ENCODE data around the gene RAB40C. TPM values are rescaled to one million over a fixed set of nuclear protein-coding genes. Genes with fewer than 3 reads are reported as not detected.

RAB40C gene
- polyA plus RNA-seq, 2 of the 4 experiments (the other 2 are of a cell fraction), result 4.4 to 9.7 TPM

DNA sequence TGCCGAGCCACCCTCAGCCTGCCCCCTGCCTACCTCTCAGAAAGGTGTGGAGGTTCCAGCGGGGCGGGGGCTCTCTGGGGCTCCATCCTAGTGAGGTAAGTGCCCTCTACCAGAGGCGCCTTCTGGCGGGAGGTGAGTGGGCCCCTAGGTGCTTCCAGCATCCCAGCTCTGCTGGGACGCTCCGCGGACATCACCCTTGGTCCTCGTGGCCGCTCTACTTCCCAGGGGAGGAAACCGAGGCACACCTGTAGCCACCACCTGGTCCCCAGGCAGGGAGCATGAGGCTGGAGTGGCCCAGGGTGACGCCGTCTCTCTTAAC, 53.1 kb downstream of the RAB40C start:
- TF ChIP-seq NFE2L2 (conservative IDR thresholded peaks at IDR 0.05; ENCODE audit: low read length) (no peak), ZC3H11A (IDR thresholded peaks at IDR 0.05) (no peak), POLR2AphosphoS2 (conservative IDR thresholded peaks at IDR 0.05; ENCODE audit: low read length) (no peak), SMC3 (IDR thresholded peaks at IDR 0.05) (no peak), POLR2A (IDR thresholded peaks at IDR 0.05; ENCODE audit: low read length) (no peak), PHF8 (IDR thresholded peaks at IDR 0.05; ENCODE audit: borderline replicate concordance, low read depth) (no peak), SREBF2 (IDR thresholded peaks at IDR 0.05) (no peak), TFCP2L1 (CRISPR knock-in tag; IDR thresholded peaks at IDR 0.05) (no peak)
- ATAC-seq (no peak), DNase-seq (ENCODE audit: low read depth in 1 of 2, low spot score in 1 of 2) (no peak), FAIRE-seq (no peak)
- ChIA-PET POLR2A (no interaction called here), CTCF (interaction anchor here (0.6 to 2.0 kb wide), 5 partner anchors 14 to 95 kb away, joined by 3 to 10 read pairs (median 3); partner anchors contain the start of gene RAB40C)
- Histone ChIP-seq H3K4me1 (peaks cover 46% of the 10 kb centered on the region), H3K27ac (peak overlapping the region; percentile 64 to 94; a peak in 5 of 6 replicates), H3K4me3 (peak overlapping the region; percentile 54; the same call in 2 of the 3 replicates), H3K9me3 (no peaks in the 10 kb centered on the region), H3K4me2 (peak overlapping the region; percentile 86)
- WGBS (ENCODE audit: missing lambda C conversion rate), result 91% methylated on average over 11 of the region's 13 CpGs

DNA sequence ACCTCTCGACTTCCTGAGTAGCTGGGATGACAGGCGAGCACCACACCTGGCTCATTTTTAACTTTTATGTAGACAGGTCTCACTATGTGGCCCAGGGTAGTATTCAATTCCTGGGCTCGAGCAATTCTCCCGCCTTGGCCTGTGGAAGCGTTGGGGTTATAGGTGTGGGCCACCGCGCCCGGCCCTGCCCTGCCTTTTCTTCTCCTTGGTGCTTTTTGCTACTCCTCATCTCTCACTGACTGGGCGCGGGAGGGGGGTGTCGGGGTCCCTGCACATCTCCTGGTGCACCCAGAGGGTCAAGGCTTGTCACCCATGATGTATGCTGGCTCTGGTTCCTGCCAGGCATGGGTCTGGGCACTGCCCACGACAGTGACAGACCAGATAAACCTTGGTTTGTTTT, 54.7 kb downstream of the RAB40C start:
- H3K4me1 ChIP-seq, result peaks cover 50% of the 10 kb centered on the region
- H3K4me3 ChIP-seq, result no peak overlapping the region
- TF ChIP-seq EHF (CRISPR knock-in tag; IDR thresholded peaks at IDR 0.05), result no peak
- TF ChIP-seq HOXA7 (CRISPR knock-in tag; IDR thresholded peaks at IDR 0.05), result no peak
- TF ChIP-seq, protein P1, sequence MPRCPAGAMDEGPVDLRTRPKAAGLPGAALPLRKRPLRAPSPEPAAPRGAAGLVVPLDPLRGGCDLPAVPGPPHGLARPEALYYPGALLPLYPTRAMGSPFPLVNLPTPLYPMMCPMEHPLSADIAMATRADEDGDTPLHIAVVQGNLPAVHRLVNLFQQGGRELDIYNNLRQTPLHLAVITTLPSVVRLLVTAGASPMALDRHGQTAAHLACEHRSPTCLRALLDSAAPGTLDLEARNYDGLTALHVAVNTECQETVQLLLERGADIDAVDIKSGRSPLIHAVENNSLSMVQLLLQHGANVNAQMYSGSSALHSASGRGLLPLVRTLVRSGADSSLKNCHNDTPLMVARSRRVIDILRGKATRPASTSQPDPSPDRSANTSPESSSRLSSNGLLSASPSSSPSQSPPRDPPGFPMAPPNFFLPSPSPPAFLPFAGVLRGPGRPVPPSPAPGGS (IDR thresholded peaks at IDR 0.05), result no peak
- TF ChIP-seq FOXS1 (CRISPR knock-in tag; IDR thresholded peaks at IDR 0.05), result no peak
- peak overlapping the region in 1 of 2 experiments; percentile 39; a peak in 2 of 6 replicates for H3K27ac ChIP-seq
- DNase-seq (ENCODE audit: low read depth in 1 of 2, low spot score in 1 of 2), result no peak
- 0 out of 3 replicates have a peak overlapping the region, but pooled peaks have one; percentile 43 for H3K4me2 ChIP-seq
- 95% methylated on average over 12 of the region's 12 CpGs for WGBS (ENCODE audit: missing lambda C conversion rate)
- no peaks in the 10 kb centered on the region for H3K9me3 ChIP-seq
- no peak for FAIRE-seq
- CTCF ChIA-PET, result no interaction called here
- POLR2A ChIA-PET, result interaction anchor here (1.5 kb wide), 1 partner anchor 8 kb away, joined by 3 read pairs; the partner anchor contains the start of gene METTL26
- no peak for ATAC-seq

DNA sequence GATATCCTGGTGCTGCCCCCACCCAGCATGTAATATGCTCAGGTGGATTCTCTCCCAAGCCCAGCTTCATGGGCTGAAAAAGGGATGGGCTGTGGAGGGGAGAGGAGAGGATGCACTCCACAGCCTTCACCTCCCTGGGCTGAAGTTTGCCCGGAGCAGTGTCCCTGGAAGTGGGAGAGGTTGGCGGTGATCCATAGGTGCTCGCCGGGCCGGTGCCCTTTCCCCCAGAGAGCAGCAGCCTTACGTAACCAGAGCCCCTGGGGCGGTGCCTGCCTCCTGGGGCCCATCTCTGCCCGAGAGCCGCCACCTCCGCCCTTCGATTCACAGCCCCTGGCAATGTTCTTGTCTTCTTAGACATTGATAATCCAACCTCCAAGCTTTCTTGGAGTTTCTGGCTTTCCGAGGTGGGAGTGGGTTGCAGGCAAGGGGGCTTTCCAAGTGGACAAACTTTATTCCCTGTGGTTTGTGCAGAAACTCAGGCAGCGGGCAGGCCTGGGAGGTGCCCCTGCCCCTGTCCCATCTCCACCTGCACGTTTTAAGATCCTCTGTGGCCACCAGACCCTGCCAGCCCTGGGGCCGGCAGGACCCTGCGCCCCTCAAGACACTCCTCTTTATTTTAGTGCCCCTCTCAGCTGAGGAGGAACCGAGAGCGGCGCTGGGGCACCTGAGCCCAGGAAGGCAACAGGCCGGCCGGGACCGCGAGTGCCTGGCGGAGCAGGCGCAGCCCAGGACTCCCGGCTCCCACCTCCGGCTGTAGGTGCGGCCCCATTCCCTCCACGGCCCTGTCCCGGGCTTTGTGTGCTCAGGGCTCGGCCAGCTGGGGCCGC, 56.2 kb downstream of the RAB40C start:
- FAIRE-seq (no peak), DNase-seq (ENCODE audit: low read depth in 1 of 2, low spot score in 1 of 2) (no peak), ATAC-seq (no peak)
- H3K4me1 ChIP-seq, result peaks cover 54% of the 10 kb centered on the region
- CTCF ChIA-PET, result interaction anchor here (1.4 kb wide), 2 partner anchors 13 to 15 kb away, joined by 5 read pairs; no protein-coding TSS in a partner anchor
- WGBS (ENCODE audit: missing lambda C conversion rate), result 71% methylated on average over 32 of the region's 32 CpGs
- H3K27ac ChIP-seq, result peak overlapping the region in 1 of 2 experiments; percentile 46; a peak in 3 of 6 replicates
- POLR2A ChIA-PET, result interaction anchor here (1.5 kb wide), 1 partner anchor 10 kb away, joined by 3 read pairs; the partner anchor contains the start of gene METTL26
- H3K4me2 ChIP-seq, result peak overlapping the region; percentile 43
- peak in 1 of 2 experiments; percentile 62; a peak in 2 of 4 replicates for TF ChIP-seq CEBPB (IDR thresholded peaks at IDR 0.05)
- 0 out of 2 replicates have a peak, but pooled peaks have one; percentile 23 for TF ChIP-seq TFCP2L1 (CRISPR knock-in tag; IDR thresholded peaks at IDR 0.05)
- TF ChIP-seq HDAC2 (IDR thresholded peaks at IDR 0.05), result no peak
- TF ChIP-seq, protein P2, sequence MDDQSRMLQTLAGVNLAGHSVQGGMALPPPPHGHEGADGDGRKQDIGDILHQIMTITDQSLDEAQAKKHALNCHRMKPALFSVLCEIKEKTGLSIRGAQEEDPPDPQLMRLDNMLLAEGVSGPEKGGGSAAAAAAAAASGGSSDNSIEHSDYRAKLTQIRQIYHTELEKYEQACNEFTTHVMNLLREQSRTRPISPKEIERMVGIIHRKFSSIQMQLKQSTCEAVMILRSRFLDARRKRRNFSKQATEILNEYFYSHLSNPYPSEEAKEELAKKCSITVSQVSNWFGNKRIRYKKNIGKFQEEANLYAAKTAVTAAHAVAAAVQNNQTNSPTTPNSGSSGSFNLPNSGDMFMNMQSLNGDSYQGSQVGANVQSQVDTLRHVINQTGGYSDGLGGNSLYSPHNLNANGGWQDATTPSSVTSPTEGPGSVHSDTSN (IDR thresholded peaks at IDR 0.05), result peak; percentile 35; the same call in 1 of the 2 replicates
- TF ChIP-seq PHF8 (IDR thresholded peaks at IDR 0.05; ENCODE audit: borderline replicate concordance, low read depth), result no peak
- 0 out of 5 replicates have a peak, but pooled peaks of 1 of the 2 experiments have one; percentile 14 for TF ChIP-seq JUN (IDR thresholded peaks at IDR 0.05)
- no peak overlapping the region for H3K4me3 ChIP-seq
- H3K9me3 ChIP-seq, result no peaks in the 10 kb centered on the region

DNA sequence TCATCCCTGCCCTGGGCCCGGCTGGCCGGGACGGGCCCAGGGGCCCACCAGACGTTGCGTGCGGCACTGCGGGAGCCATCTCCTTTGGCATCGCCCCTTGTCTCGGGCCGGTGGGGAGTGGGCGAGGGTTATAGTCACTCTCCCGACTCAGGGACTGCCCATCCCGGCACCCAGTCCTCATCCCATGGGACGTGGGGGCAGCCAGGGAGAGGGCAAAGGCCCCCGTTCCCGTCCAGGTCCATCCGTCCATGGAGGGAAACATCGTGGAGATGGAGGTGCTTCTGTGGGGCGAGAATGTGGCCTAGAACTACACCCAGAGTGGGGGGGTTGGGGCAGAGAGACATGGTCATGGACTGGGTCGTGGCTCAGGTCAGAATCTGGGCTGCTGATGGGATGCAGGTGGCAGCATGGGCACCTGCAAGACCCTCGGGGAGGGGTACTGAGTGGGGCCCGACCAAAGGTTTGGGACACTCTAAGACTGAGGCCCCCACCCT, 56.9 kb downstream of the RAB40C start:
- no peak for DNase-seq (ENCODE audit: low read depth in 1 of 2, low spot score in 1 of 2)
- 90% methylated on average over 21 of the region's 22 CpGs for WGBS (ENCODE audit: missing lambda C conversion rate)
- Histone ChIP-seq H3K9me3 (no peaks in the 10 kb centered on the region), H3K4me2 (no peak overlapping the region), H3K4me3 (no peak overlapping the region), H3K4me1 (peaks cover 50% of the 10 kb centered on the region), H3K27ac (peak overlapping the region in 1 of 2 experiments; percentile 46; a peak in 3 of 6 replicates)
- no peak for ATAC-seq
- no peak for FAIRE-seq
- TF ChIP-seq MAFK (IDR thresholded peaks at IDR 0.05; ENCODE audit: partially characterized antibody), result no peak
- CTCF ChIA-PET, result interaction anchor here (1.4 to 2.3 kb wide), 5 partner anchors 8 to 19 kb away, joined by 5 to 8 read pairs (median 5); no protein-coding TSS in a partner anchor
- POLR2A ChIA-PET, result no interaction called here

All from A549 (cell line).